HepG2 (cell line): Measurements from ENCODE around the gene ANKS3. TPM values are rescaled to one million over a fixed set of nuclear protein-coding genes. Genes with fewer than 3 reads are reported as not detected.

Experiments
- ATRX ChIP-seq: sonication (generic); formaldehyde crosslinking; IDR thresholded peaks from 2 replicates; pipeline ENCODE4 v1.4.0; 2020; ENCODE audit warnings: missing genetic modification reagents, borderline replicate concordance
- CBX1 ChIP-seq: IDR thresholded peaks from one replicate; pipeline ENCODE4 v1.6.1; 2016; ENCODE audit warnings: antibody characterized with exemption, low read depth
- E2F1 ChIP-seq: sonication (generic); formaldehyde crosslinking; IDR thresholded peaks from 2 replicates; pipeline ENCODE4 v1.5.0; 2020; ENCODE audit warnings: missing genetic modification reagents
- FOXJ3 ChIP-seq: sonication (generic); formaldehyde crosslinking; IDR thresholded peaks from 2 replicates; pipeline ENCODE4 v1.4.0; 2020; ENCODE audit warnings: missing genetic modification reagents, mild to moderate bottlenecking, borderline replicate concordance
- HDAC2 ChIP-seq: sonication (generic); formaldehyde crosslinking; IDR thresholded peaks from 2 replicates; pipeline ENCODE4 v1.4.0; 2020; ENCODE audit warnings: missing genetic modification reagents
- HMG20A ChIP-seq: IDR thresholded peaks from 2 replicates; pipeline ENCODE4 v1.6.1; 2016; ENCODE audit warnings: borderline replicate concordance
- HNRNPLL ChIP-seq: fragments of 200-400 bp; formaldehyde crosslinking; IDR thresholded peaks from 2 replicates; pipeline ENCODE4 v1.6.1; 2017; ENCODE audit warnings: mild to moderate bottlenecking, low read depth, low read length; ENCODE audit not compliant: poor library complexity, severe bottlenecking
- MLX ChIP-seq: IDR thresholded peaks from 2 replicates; pipeline ENCODE4 v1.6.1; 2016
- NAIF1 ChIP-seq: sonication (generic); formaldehyde crosslinking; IDR thresholded peaks from 2 replicates; pipeline ENCODE4 v1.5.0; 2020; ENCODE audit warnings: mild to moderate bottlenecking, missing genetic modification reagents, borderline replicate concordance
- NCOA1 ChIP-seq: sonication (generic); formaldehyde crosslinking; IDR thresholded peaks from 2 replicates; pipeline ENCODE4 v1.9.0; 2021; ENCODE audit warnings: missing genetic modification reagents
- NR2C2 ChIP-seq: sonication (generic); formaldehyde crosslinking; IDR thresholded peaks from 2 replicates; pipeline ENCODE4 v1.4.0; 2020; ENCODE audit warnings: missing genetic modification reagents, mild to moderate bottlenecking, moderate library complexity, borderline replicate concordance
- RELA ChIP-seq: sonication (generic); formaldehyde crosslinking; IDR thresholded peaks from 2 replicates; pipeline ENCODE4 v1.4.0; 2020; ENCODE audit warnings: missing genetic modification reagents
- SP1 ChIP-seq, 2 experiments: fragments of 450-650 bp in 1 of 2; sonication (generic) in 1 of 2; formaldehyde crosslinking in 1 of 2; IDR thresholded peaks; 2 replicates each; pipeline versions ENCODE4 v1.4.0 to v1.6.1; 2016 to 2020; ENCODE audit warnings: missing genetic modification reagents in 1 of 2
- TCF12 ChIP-seq, 2 experiments: fragments of 450-650 bp in 1 of 2; sonication (generic) in 1 of 2; formaldehyde crosslinking in 1 of 2; IDR thresholded peaks; 2 replicates each; pipeline versions ENCODE4 v1.6.1 to v1.8.0; 2017 to 2022; ENCODE audit warnings: antibody characterized with exemption in 1 of 2, mild to moderate bottlenecking in 1 of 2, missing genetic modification reagents in 1 of 2, moderate library complexity in 1 of 2
- ZFP37 ChIP-seq: sonication (generic); formaldehyde crosslinking; IDR thresholded peaks from 2 replicates; pipeline ENCODE4 v1.4.0; 2020; ENCODE audit warnings: missing genetic modification reagents, borderline replicate concordance
- ZFP82 ChIP-seq: sonication (generic); formaldehyde crosslinking; IDR thresholded peaks from 2 replicates; pipeline ENCODE4 v1.5.1; 2020; ENCODE audit warnings: mild to moderate bottlenecking, missing genetic modification reagents, borderline replicate concordance
- ZNF12 ChIP-seq: sonication (generic); formaldehyde crosslinking; IDR thresholded peaks from 2 replicates; pipeline ENCODE4 v1.5.0; 2020; ENCODE audit warnings: missing genetic modification reagents
- ZNF629 ChIP-seq: sonication (generic); formaldehyde crosslinking; conservative IDR thresholded peaks from 2 replicates; pipeline ENCODE4 v1.5.0; 2020; ENCODE audit warnings: missing genetic modification reagents
- ZNF891 ChIP-seq: sonication (generic); formaldehyde crosslinking; IDR thresholded peaks from 2 replicates; pipeline ENCODE4 v1.5.0; 2020; ENCODE audit warnings: mild to moderate bottlenecking, missing genetic modification reagents
- polyA plus RNA-seq, 8 experiments: library from polyadenylated mRNA; depleted of rRNA in 3 of 8; stranded (reverse) in 7 of 8; unstranded in 1 of 8; fragments of >200 nt; fragmentation: Illumina TruSeq in 4 of 8; extraction: Trizol in 4 of 8; gene quantifications; 2 replicates each; pipeline versions ENCODE4 v1.2.1 to v1.2.3, GENCODE V29; 2011 to 2016; ENCODE audit warnings: low read depth in 4 of 8, missing spikeins in 1 of 8, mixed read lengths in 1 of 8; ENCODE audit not compliant: insufficient read depth in 1 of 8
- total RNA-seq, 5 experiments: library from RNA; depleted of rRNA; stranded (reverse); fragments of >200 nt; fragmentation: Illumina TruSeq; extraction: Trizol; gene quantifications; 2 replicates each; pipeline ENCODE4 v1.2.3, GENCODE V29; 2016; ENCODE audit warnings: low read depth in 1 of 5
- TF ChIP-seq, protein P1 (sequence below): sonication (generic); formaldehyde crosslinking; IDR thresholded peaks from 2 replicates; pipeline ENCODE4 v1.8.1; 2022; ENCODE audit warnings: low read depth, mild to moderate bottlenecking, missing genetic modification reagents
- TF ChIP-seq, protein P2 (sequence below): sonication (generic); formaldehyde crosslinking; conservative IDR thresholded peaks from 2 replicates; pipeline ENCODE4 v1.4.0; 2020; ENCODE audit warnings: missing genetic modification reagents
- TF ChIP-seq, protein P3 (sequence below): sonication (generic); formaldehyde crosslinking; IDR thresholded peaks from 2 replicates; pipeline ENCODE4 v1.4.0; 2020; ENCODE audit warnings: missing genetic modification reagents

The ANKS3 gene
- total and polyA plus RNA-seq, 2 of the 13 experiments (the other 11 are each of a cell fraction or from before 2014, with no cell fraction given), result 11.4 to 15.9 TPM

GRCh38 chr16:4768549-4769305 is 34.7 kb upstream of the ANKS3 start (continued):
- TF ChIP-seq MLX (CRISPR knock-in tag), result peak; percentile 71
- TF ChIP-seq ZFP37, result peak; percentile 64; the same call in 1 of the 2 replicates
- no peak for TF ChIP-seq TCF12 (IDR thresholded peaks at IDR 0.05)
- 0 out of 2 replicates have a peak, but pooled peaks have one; percentile 28 for TF ChIP-seq TCF12 (CRISPR knock-in tag; IDR thresholded peaks at IDR 0.05)
- TF ChIP-seq, protein P1, sequence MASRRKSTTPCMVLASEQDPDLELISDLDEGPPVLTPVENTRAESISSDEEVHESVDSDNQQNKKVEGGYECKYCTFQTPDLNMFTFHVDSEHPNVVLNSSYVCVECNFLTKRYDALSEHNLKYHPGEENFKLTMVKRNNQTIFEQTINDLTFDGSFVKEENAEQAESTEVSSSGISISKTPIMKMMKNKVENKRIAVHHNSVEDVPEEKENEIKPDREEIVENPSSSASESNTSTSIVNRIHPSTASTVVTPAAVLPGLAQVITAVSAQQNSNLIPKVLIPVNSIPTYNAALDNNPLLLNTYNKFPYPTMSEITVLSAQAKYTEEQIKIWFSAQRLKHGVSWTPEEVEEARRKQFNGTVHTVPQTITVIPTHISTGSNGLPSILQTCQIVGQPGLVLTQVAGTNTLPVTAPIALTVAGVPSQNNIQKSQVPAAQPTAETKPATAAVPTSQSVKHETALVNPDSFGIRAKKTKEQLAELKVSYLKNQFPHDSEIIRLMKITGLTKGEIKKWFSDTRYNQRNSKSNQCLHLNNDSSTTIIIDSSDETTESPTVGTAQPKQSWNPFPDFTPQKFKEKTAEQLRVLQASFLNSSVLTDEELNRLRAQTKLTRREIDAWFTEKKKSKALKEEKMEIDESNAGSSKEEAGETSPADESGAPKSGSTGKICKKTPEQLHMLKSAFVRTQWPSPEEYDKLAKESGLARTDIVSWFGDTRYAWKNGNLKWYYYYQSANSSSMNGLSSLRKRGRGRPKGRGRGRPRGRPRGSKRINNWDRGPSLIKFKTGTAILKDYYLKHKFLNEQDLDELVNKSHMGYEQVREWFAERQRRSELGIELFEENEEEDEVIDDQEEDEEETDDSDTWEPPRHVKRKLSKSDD (CRISPR knock-in tag), result no peak
- 0 out of 2 replicates have a peak, but pooled peaks have one; percentile 15 for TF ChIP-seq HMG20A (CRISPR knock-in tag)
- TF ChIP-seq ATRX (CRISPR knock-in tag), result no peak
- peak; percentile 97 for TF ChIP-seq ZNF629
- no peak for TF ChIP-seq SP1 (IDR thresholded peaks at IDR 0.05)
- peak; percentile 79 for TF ChIP-seq SP1 (CRISPR knock-in tag; IDR thresholded peaks at IDR 0.05)
- TF ChIP-seq HNRNPLL, result peak; percentile 96
- TF ChIP-seq E2F1 (CRISPR knock-in tag), result peak; percentile 85; the same call in 1 of the 2 replicates
- peak; percentile 55; the same call in 1 of the 2 replicates for TF ChIP-seq HDAC2 (CRISPR knock-in tag)
- TF ChIP-seq, protein P2, sequence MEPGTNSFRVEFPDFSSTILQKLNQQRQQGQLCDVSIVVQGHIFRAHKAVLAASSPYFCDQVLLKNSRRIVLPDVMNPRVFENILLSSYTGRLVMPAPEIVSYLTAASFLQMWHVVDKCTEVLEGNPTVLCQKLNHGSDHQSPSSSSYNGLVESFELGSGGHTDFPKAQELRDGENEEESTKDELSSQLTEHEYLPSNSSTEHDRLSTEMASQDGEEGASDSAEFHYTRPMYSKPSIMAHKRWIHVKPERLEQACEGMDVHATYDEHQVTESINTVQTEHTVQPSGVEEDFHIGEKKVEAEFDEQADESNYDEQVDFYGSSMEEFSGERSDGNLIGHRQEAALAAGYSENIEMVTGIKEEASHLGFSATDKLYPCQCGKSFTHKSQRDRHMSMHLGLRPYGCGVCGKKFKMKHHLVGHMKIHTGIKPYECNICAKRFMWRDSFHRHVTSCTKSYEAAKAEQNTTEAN (CRISPR knock-in tag), result peak; percentile 53; the same call in 1 of the 2 replicates
- TF ChIP-seq CBX1, result no peak
- TF ChIP-seq RELA, result 0 out of 2 replicates have a peak, but pooled peaks have one; percentile 26
- TF ChIP-seq ZNF891 (CRISPR knock-in tag), result peak; percentile 46; the same call in 1 of the 2 replicates
- peak; percentile 93 for TF ChIP-seq NR2C2
- no peak; the same call in 1 of the 2 replicates for TF ChIP-seq NCOA1 (CRISPR knock-in tag)
- TF ChIP-seq ZNF12 (CRISPR knock-in tag), result peak; percentile 16; the same call in 1 of the 2 replicates
- peak; percentile 40; the same call in 1 of the 2 replicates for TF ChIP-seq FOXJ3 (CRISPR knock-in tag)
- peak; percentile 30; the same call in 1 of the 2 replicates for TF ChIP-seq ZFP82 (CRISPR knock-in tag)
- TF ChIP-seq NAIF1 (CRISPR knock-in tag), result no peak
- TF ChIP-seq, protein P3, sequence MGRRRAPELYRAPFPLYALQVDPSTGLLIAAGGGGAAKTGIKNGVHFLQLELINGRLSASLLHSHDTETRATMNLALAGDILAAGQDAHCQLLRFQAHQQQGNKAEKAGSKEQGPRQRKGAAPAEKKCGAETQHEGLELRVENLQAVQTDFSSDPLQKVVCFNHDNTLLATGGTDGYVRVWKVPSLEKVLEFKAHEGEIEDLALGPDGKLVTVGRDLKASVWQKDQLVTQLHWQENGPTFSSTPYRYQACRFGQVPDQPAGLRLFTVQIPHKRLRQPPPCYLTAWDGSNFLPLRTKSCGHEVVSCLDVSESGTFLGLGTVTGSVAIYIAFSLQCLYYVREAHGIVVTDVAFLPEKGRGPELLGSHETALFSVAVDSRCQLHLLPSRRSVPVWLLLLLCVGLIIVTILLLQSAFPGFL (CRISPR knock-in tag), result no peak
